ENCODE results near the gene MOV10.
A peak's percentile ranks its signal among the peaks of the same experiment; 100 is the strongest.

MOV10 gene

DNA sequence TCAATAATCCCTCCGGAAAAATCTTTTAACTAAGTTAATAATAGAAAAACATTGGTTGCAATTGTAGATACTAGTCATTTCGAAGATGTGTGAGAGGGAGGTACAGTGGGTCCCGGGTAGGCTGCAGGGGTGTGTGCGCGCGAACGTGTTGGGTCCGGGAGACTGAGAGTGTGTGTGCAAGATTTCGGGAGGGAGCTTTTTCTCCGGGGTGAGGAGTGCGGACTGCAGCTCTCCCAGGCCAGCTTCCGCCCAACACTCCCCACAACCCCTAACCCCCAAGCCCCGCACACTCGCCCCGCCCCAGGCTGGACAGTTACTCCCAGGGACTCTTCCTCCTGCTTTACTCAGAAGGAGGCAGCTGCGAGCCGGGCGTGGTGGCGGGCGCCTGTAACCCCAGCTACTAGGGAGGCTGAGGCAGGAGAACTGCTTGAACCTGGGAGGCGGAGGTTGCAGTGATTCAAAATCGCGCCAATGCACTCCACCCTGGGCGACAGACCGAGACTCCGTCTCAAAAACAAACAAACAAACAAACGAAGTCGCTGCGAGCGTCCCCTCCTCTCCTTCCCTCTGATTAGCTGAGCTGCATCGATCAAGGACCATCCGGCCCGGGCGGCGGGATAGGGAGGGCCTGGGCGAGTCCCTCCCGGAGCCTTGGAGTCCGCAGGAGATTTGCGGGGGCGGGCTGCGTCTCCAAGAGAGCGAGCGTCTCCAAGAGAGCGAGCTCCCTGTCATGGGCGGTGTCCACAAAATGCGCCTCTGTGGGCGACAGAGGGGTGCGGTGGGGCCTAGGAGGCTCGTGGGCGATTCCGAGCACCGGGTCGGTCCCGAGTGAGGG, 68.9 kb downstream of the MOV10 start:
- TF ChIP-seq, protein P1, sequence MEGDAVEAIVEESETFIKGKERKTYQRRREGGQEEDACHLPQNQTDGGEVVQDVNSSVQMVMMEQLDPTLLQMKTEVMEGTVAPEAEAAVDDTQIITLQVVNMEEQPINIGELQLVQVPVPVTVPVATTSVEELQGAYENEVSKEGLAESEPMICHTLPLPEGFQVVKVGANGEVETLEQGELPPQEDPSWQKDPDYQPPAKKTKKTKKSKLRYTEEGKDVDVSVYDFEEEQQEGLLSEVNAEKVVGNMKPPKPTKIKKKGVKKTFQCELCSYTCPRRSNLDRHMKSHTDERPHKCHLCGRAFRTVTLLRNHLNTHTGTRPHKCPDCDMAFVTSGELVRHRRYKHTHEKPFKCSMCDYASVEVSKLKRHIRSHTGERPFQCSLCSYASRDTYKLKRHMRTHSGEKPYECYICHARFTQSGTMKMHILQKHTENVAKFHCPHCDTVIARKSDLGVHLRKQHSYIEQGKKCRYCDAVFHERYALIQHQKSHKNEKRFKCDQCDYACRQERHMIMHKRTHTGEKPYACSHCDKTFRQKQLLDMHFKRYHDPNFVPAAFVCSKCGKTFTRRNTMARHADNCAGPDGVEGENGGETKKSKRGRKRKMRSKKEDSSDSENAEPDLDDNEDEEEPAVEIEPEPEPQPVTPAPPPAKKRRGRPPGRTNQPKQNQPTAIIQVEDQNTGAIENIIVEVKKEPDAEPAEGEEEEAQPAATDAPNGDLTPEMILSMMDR (IDR thresholded peaks at IDR 0.05; ENCODE audit: insufficient read depth, low read depth, low read length, missing control alignments): no peak
- DNase-seq (ENCODE audit: low read depth): peak; percentile 53
- H3K4me3 ChIP-seq (ENCODE audit: low read length): peak overlapping the region; percentile 40

DNA sequence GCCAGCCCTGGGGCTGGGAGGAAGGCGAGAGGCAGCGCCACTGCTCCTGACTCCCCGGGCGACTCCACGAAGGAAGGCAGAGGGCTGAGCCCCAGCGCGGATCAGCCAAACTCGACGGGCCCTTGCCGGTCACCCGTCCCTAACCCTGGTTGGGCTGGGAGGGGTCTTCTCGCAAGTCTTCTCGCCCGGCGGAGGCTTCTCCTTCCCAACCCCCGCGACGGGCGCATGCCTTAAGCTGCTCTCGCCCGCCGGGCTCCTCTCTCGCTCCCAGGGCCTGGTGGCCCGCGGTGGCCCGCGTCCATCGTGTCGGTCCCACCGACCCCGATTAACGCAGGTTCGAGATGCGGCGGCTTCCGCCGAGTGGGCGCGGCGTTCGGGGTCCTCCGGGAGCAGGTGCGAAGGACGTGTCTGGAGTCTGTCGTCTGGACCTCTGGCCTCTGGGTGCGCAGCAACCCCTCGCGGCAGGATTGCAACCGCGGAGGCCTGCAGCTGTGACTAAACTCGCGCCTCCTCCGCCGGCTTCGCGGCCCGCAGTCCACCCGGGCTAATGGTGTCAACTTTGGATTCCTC, 69.6 kb downstream of the MOV10 start:
- H3K4me3 ChIP-seq (ENCODE audit: low read length): peak overlapping the region; percentile 40
- TF ChIP-seq, protein P1 (IDR thresholded peaks at IDR 0.05; ENCODE audit: insufficient read depth, low read depth, low read length, missing control alignments): peak; percentile 55
- peak; percentile 67 for DNase-seq (ENCODE audit: low read depth)

DNA sequence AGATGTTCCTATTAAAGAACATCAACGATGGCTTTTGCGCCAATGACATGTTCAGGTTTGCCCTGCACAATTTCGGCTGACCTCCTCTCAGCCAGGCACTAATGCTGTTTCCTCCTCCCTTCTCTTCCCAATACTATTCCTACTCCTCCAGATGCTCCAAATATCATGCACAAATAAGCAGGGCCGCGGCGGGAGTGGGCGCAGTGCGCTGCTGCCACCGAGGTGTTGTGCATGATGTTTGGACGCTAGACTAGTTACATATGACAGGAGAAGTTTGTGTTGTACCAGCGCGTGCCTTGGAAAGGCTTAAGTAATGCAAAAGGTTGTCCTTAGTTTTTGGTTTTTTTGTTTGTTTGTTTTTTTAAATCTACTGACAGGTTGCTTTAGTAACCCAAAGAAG, 73.9 kb downstream of the MOV10 start:
- no peak for DNase-seq (ENCODE audit: low read depth)
- no peak overlapping the region for H3K4me3 ChIP-seq (ENCODE audit: low read length)
- TF ChIP-seq, protein P1 (IDR thresholded peaks at IDR 0.05; ENCODE audit: insufficient read depth, low read depth, low read length, missing control alignments): no peak

Data from epithelial cell of esophagus (primary cell).